ENCODE results near the gene RTKN2. TPM values are rescaled to one million over a fixed set of nuclear protein-coding genes. Genes with fewer than 3 reads are reported as not detected.
A peak's percentile ranks its signal among the peaks of the same experiment; 100 is the strongest.

RTKN2 gene, protein sequence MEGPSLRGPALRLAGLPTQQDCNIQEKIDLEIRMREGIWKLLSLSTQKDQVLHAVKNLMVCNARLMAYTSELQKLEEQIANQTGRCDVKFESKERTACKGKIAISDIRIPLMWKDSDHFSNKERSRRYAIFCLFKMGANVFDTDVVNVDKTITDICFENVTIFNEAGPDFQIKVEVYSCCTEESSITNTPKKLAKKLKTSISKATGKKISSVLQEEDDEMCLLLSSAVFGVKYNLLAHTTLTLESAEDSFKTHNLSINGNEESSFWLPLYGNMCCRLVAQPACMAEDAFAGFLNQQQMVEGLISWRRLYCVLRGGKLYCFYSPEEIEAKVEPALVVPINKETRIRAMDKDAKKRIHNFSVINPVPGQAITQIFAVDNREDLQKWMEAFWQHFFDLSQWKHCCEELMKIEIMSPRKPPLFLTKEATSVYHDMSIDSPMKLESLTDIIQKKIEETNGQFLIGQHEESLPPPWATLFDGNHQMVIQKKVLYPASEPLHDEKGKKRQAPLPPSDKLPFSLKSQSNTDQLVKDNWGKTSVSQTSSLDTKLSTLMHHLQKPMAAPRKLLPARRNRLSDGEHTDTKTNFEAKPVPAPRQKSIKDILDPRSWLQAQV
- total RNA-seq = 2.5 TPM

DNA sequence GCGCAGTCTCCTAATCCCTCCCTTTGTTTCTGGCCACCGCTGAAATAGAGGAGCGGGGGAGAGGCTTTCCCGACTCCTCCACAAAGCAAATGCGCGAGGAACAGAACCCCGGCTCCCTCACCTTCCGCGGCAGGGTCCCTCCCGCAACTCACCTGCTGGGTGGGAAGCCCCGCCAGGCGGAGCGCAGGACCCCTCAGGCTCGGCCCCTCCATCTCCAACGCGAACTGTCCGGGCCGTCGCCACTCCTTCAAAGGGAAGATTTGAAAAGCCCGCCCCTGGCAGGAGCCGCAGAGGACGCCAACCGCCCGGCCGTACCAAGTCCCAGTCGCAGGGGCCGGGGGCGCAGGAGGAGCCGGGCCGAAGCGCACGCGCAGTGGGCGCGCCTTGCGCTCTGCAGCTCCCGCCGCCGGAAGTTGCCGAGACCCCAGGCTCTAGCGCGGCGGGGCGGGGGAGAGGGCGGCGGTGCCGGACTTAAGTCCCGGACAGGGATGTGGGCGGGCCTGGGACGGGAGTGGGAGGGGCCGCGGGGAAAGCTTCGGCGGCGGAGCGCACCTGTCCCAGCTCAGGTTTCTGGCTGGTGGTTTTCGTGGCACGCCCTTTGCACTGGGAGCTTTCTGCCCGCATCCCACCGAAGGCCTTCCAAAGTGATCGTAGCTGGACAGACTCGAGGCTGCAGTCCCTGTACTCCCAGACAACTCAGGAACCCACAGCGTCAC is at the start of gene RTKN2:
TSS of gene RTKN2 (minus strand) at position 446 of the 716 bp plus-strand sequence. CDS start at position 212, 234 bp downstream.
- no peaks in the 10 kb centered on the region for H3K9me3 ChIP-seq
- H3K4me1 ChIP-seq = peaks cover 8% of the 10 kb centered on the region
- DNase-seq (ENCODE audit: extremely low spot score in 2 of 2) = no peak
- TF ChIP-seq POLR2AphosphoS5 (IDR thresholded peaks at IDR 0.05; ENCODE audit: insufficient read depth in 1 of 2, low read depth in 1 of 2) = no peak
- TF ChIP-seq, protein P1, sequence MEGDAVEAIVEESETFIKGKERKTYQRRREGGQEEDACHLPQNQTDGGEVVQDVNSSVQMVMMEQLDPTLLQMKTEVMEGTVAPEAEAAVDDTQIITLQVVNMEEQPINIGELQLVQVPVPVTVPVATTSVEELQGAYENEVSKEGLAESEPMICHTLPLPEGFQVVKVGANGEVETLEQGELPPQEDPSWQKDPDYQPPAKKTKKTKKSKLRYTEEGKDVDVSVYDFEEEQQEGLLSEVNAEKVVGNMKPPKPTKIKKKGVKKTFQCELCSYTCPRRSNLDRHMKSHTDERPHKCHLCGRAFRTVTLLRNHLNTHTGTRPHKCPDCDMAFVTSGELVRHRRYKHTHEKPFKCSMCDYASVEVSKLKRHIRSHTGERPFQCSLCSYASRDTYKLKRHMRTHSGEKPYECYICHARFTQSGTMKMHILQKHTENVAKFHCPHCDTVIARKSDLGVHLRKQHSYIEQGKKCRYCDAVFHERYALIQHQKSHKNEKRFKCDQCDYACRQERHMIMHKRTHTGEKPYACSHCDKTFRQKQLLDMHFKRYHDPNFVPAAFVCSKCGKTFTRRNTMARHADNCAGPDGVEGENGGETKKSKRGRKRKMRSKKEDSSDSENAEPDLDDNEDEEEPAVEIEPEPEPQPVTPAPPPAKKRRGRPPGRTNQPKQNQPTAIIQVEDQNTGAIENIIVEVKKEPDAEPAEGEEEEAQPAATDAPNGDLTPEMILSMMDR (IDR thresholded peaks at IDR 0.05) = no peak
- no peak for TF ChIP-seq POLR2A (IDR thresholded peaks at IDR 0.05)
- H3K27ac ChIP-seq = peak within 1 kb of the TSS; percentile 33
- intact Hi-C loops (cut with DNase I) = no loop called here
- no peaks in the 10 kb centered on the region for H3K36me3 ChIP-seq
- H3K27me3 ChIP-seq = no peaks in the 10 kb centered on the region
- H3K4me3 ChIP-seq = peak within 1 kb of the TSS; percentile 54 to 71

DNA sequence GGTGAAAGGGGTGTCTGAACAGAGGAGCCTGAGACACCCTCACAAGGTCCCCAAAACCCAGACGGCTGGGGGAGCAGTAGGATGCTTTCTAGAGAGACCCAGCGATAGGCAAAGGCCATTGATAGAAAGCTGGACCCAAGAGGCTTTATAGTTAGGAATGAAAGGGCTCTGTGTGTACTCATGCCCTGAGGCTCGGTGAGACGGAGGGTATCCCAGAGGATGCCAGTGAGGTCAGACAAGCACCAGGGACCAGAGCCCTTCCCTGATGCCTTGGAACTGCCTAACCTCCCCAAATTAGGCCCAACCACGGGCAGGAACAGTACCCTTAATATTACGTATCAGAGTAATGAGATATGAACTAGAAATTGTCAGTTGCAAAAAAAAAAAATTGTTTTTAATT is 48.6 kb upstream of the RTKN2 start:
- H3K27me3 ChIP-seq = no peaks in the 10 kb centered on the region
- no peaks in the 10 kb centered on the region for H3K36me3 ChIP-seq
- intact Hi-C loops (cut with DNase I) = no loop called here
- H3K4me1 ChIP-seq = no peaks in the 10 kb centered on the region
- TF ChIP-seq POLR2A (IDR thresholded peaks at IDR 0.05) (no peak), POLR2AphosphoS5 (IDR thresholded peaks at IDR 0.05; ENCODE audit: insufficient read depth in 1 of 2, low read depth in 1 of 2) (no peak)
- TF ChIP-seq, protein P1 (IDR thresholded peaks at IDR 0.05) = no peak
- no peaks in the 10 kb centered on the region for H3K9me3 ChIP-seq
- DNase-seq (ENCODE audit: extremely low spot score in 2 of 2) = no peak
- H3K27ac ChIP-seq = no peak overlapping the region
- H3K4me3 ChIP-seq = no peak overlapping the region

DNA sequence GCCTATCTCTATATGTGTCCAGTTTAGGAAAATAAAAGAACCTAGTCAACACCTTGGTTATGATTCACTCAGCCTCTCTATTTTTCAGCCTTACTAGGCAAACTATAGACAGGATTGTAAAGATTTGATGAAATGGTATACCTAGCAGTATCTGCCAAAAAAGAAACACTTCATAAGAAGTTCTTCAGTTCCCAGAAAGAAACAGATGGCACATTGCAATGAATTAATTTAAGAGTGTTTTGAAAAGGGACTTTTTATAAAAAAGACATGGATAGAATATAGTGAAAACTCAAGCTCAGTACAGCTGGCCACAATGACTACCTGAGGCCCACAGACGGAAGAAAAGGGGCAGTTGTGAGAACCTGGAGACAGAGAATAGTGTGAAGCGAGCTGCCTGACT is 40.6 kb upstream of the RTKN2 start:
- intact Hi-C loops (cut with DNase I) = no loop called here
- no peaks in the 10 kb centered on the region for H3K27me3 ChIP-seq
- DNase-seq (ENCODE audit: extremely low spot score in 2 of 2) = no peak
- TF ChIP-seq, protein P1 (IDR thresholded peaks at IDR 0.05) = no peak
- no peak for TF ChIP-seq POLR2AphosphoS5 (IDR thresholded peaks at IDR 0.05; ENCODE audit: insufficient read depth in 1 of 2, low read depth in 1 of 2)
- no peak for TF ChIP-seq POLR2A (IDR thresholded peaks at IDR 0.05)
- H3K36me3 ChIP-seq = no peaks in the 10 kb centered on the region
- H3K9me3 ChIP-seq = no peaks in the 10 kb centered on the region
- H3K4me3 ChIP-seq = no peak overlapping the region
- no peaks in the 10 kb centered on the region for H3K4me1 ChIP-seq
- H3K27ac ChIP-seq = no peak overlapping the region

DNA sequence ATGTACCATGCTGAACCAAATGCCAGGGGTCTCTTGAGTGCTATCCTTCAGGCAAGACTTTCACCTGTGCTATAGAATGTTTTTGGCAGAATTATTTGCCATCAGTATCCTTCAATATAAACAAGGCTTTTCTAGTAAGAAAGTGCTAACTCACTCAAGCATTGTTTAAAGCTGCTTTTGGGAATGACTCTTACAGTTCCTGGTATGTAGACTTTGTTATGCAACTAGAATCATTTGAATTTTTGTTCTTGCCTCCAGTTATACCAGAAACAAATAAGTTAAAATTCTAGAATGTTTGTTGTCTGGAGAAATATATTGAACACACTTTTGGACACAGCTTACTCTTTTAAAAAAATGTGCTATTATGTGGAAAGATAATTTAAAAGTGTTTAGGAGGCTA is 39.5 kb upstream of the RTKN2 start:
- TF ChIP-seq POLR2A (IDR thresholded peaks at IDR 0.05) = no peak
- TF ChIP-seq POLR2AphosphoS5 (IDR thresholded peaks at IDR 0.05; ENCODE audit: insufficient read depth in 1 of 2, low read depth in 1 of 2) = no peak
- TF ChIP-seq, protein P1 (IDR thresholded peaks at IDR 0.05) = no peak
- no peaks in the 10 kb centered on the region for H3K4me1 ChIP-seq
- no peaks in the 10 kb centered on the region for H3K9me3 ChIP-seq
- DNase-seq (ENCODE audit: extremely low spot score in 2 of 2) = no peak
- intact Hi-C loops (cut with DNase I) = no loop called here
- no peaks in the 10 kb centered on the region for H3K27me3 ChIP-seq
- H3K4me3 ChIP-seq = no peak overlapping the region
- H3K27ac ChIP-seq = no peak overlapping the region
- H3K36me3 ChIP-seq = no peaks in the 10 kb centered on the region
